Stimulated activated CD4-positive, alpha-beta T cell treated with anti-CD3 and anti-CD28 coated beads, Interleukin-4, amount 100 ng/mL, for 4 hours (primary cell): Measurements from ENCODE around the gene C1orf210.

ENCODE experiments used
- DNase-seq, 2 experiments: peaks; one replicate each; pipeline ENCODE4 v3.0.0-alpha.2; 2020

Gene C1orf210

DNA sequence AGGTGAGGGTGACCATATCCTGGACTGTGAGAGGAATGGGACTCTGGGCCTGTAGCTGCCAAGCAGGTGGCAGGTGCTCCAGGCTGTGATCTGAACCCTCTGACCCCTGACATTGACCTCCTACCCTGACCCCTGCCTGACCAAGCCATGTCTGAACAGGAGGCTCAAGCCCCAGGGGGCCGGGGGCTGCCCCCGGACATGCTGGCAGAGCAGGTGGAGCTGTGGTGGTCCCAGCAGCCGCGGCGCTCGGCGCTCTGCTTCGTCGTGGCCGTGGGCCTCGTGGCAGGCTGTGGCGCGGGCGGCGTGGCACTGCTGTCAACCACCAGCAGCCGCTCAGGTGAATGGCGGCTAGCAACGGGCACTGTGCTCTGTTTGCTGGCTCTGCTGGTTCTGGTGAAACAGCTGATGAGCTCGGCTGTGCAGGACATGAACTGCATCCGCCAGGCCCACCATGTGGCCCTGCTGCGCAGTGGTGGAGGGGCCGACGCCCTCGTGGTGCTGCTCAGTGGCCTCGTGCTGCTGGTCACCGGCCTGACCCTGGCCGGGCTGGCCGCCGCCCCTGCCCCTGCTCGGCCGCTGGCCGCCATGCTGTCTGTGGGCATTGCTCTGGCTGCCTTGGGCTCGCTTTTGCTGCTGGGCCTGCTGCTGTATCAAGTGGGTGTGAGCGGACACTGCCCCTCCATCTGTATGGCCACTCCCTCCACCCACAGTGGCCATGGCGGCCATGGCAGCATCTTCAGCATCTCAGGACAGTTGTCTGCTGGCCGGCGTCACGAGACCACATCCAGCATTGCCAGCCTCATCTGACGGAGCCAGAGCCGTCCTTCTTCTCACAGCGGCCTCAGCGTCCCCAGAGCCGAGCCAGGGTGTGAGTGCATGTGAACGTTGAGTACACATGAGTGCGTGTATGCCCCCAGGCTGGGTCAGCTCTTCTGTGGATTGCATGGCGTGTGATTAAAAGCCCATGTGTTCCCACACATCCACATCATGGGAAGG lies 12.5 kb downstream of the C1orf210 start:
- no peak for DNase-seq

DNA sequence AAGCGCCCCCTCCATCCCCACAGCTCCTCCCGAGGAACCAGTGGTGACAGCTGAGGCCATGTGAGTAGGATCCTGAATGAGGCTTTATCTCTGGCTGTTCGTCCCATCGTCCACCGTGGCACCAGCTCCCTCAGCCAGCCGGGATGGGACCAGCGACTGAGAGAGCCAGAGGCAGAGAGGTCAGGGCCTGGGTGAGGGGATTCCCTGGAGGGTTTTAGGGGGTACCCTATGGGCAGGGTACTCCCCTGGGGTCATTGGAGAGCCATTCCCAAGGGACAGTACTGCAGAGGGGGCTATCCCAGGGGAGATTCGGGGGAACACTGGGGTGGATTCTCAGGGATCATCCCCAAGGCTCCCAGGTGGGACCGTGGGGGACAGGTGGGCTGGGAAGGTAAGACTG lies 13.2 kb downstream of the C1orf210 start:
- DNase-seq, result no peak

DNA sequence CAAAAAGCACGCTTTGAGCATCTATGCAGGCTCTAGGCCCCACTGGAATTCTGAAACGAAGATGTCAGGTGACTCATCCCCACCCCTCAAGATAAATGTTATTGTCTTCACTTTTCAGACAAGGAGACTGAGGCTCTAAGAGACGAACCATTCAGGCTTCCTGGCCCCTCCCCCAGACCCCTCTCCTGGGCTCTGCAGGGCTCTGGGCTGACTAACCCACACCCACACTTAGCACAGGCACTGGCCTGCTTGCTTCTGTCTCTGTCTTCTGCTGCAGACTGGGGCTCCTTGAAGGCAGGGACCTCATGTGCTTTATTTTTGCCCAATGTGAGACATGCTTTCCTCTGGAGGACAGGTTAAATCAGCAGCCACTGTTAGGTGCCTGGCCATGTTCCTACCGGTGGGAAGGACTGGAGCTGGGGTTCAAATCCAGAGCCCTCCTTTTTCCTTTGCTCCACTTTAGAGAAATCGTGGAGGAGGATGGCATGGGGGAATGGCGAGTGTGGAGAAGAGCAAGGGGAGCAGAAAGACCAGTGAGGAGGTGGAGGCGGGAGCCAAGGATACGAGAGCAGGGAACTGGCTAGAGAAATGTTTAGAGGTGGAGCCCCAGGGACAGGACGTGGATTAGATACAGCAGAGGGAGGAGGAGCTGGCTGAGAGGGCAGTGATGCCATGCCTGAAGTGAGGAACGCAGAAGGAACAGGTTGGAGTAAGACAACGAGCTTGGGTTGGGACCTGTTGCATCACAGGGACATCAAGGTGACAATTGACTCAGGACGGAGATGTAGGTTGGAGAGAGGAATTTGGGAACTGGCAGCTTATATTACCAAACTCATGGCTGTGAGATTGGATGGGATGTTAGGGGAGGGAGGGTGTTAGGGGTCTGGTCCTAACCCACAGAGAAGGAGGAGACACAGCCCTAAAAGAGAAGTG lies 13.9 kb downstream of the C1orf210 start:
- DNase-seq, result no peak

DNA sequence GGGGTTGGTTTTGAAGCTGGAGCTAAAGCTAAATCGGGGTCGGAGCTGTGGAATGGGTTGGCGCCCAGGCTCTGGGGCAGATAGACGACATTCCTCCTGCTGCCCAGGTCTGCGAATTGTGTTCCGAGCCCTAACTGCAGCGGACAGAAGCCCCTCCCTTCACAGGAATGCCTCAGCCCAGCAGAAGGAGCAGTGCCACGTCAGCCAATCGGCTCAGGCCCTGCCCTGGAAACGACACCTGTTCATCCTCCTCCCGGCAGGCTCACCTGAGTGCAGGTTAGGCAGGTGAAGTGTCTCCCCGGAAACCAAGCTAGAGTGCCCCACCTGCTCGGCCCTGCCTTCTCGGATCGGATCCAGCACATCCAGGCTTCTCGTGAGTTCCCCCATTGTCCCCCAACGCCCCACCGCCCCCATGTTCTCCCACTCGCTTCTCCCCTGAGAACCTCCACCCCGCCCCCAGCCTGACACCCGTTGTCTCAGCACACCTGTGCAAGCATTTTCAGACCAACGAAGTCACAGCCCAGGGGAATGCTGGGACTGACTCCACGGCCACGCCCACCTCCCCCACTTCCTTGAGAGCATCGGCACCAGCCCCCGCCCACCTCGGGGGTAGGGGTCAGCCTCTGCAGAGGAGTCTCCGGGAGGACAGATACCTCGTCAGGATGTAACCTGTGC lies 14.8 kb downstream of the C1orf210 start:
- DNase-seq, result peak; percentile 11 to 15

DNA sequence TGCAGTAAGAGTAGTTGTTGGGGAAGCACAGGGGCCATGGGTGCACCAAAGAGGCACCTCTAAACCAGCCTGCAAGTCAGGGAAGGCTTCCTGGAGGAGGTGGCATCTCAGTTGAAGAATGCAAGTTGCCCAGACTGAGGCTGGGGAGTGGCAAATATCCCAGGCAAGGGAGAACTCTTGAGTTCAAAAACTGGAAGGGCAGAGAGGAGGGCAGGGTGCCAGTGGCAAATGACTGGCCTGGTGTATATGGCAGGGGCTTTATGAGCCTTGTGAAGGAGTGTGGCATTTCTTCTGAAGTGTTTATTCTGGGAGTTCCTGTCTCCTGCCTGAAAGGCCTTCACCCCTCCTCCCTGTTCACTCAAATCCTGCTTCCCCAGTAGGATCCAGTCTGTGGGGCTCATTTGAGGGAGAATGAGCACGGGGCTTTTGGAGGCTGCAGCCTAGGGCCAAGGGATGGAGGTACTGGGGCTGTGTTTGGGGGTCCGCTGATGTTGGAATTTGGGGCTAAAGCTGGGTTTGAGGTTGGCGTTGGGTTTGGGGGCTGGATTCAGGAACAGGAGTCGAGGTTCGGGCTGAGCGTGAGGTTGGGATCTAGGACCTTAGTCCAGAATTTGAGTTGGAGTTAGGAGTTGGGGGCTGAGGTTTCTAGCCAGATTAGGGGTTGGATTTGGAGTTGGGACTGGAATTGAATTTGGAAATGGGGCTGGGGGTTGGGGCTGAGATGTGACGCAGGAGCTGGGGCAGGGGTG lies 15.6 kb downstream of the C1orf210 start, which contains the start of gene TMEM125:
Gene TMEM125, plus strand, starts transcription at position 357 of the 749 bp plus-strand sequence. CDS start 2,740 bp downstream, outside the sequence.
- DNase-seq, result no peak

DNA sequence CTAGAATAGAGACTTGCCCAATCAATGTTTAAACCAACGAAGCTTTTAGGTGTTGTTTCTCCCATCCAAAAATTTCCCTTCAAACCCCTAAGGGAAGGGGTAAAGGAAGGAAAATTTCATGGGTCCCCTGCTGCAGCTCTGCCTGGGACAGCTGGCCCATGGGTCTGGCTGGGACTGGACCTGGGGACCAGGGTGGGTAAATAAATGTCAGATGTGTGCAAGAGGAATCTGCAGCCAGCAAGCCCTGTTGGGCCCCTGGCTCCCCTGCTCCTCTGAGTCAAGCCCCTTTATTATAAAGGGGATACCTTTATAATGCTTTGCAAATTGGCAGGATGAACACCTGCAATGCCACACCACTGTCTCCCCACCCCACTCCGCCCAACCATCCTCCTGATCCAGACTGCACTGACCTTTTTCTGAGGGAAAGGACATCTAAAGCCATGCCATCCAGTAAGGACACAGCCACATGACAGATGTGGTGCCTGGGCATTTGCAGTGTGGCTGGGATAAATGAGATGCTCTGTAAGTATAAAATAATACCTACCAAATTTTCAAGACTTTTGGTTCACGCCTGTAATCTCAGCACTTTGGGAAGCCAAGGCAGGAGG lies 17.5 kb downstream of the C1orf210 start:
- DNase-seq, result no peak

DNA sequence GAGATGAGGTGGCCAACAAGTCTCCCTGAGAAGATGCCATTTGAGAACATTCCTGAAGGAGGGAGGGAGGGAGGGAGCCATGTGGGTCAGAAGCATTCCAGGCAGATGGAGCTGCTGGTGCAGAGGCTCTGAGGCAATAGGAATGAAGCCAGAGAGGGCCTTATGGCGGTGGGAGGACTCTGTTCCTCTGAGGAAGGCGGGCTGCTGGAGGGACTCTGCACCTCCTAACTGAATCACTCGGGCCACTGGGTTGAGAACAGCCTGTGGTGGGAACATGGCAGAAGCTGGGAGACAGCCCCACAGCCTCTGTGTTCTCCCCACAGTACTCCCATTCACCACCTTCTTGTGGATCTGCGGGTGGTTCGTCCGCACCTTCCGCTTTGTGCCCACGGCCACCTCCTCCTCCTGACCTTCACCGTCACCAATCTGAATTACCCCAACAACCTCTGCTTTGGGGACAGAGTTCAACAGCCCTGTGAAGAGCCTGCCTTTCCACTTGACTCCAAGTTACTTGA lies 18.0 kb downstream of the C1orf210 start:
- no peak for DNase-seq

DNA sequence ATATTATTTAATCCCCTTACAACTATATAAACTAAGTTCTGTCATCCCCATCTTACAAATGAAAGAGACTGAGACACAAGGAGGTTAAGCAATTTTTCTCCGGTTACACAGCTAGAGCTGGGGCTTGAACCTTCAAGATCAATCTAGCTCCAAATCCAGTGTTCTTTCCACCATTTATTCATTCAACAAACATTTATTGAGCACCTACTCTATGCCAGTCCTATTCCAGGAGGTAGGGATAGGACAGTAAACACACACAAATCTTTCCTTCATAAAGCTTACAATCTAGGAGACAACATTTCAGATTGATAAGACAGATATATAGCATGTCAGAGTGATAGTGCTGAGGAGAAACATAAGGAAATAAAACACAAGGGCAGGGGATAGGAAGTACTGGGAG lies 18.5 kb downstream of the C1orf210 start:
- DNase-seq, result no peak

DNA sequence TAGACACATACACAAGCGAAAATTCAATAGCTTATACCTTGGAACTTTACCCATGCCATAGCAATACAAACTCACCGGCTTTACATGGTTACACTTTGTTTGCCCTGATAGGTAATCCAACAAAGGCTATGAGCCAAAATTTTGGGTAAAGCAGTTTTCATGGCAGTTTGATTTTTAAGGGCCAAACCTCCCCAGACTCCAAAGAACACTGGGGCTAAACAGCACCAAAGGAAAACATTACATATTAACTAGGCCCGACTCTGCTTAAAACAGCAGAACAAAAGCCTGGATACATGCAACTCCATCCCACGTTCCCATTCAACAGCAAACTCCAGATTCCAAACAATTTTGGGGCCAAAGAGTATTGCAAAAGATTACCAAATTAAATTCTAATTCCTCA lies 19.9 kb downstream of the C1orf210 start:
- DNase-seq, result no peak

DNA sequence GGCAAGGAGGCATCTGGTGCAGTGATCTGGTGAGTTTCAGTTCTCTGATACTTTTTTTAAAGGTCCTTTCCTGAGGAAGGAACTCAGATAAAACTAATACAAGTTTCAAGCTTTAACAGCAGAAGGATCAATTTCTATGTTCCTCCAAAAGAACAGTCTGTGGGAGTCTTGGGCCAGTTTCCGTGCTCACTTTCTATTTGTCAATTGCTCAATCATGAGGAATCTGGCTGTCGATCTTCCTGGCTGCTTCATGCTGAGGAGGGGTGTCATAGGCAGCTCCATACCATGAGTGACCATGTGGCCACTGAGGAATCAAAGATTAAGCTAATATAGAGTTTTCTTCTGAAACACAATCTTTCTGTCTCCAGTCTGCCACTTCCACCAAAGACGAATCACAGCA lies 27.0 kb downstream of the C1orf210 start:
- DNase-seq, result no peak

DNA sequence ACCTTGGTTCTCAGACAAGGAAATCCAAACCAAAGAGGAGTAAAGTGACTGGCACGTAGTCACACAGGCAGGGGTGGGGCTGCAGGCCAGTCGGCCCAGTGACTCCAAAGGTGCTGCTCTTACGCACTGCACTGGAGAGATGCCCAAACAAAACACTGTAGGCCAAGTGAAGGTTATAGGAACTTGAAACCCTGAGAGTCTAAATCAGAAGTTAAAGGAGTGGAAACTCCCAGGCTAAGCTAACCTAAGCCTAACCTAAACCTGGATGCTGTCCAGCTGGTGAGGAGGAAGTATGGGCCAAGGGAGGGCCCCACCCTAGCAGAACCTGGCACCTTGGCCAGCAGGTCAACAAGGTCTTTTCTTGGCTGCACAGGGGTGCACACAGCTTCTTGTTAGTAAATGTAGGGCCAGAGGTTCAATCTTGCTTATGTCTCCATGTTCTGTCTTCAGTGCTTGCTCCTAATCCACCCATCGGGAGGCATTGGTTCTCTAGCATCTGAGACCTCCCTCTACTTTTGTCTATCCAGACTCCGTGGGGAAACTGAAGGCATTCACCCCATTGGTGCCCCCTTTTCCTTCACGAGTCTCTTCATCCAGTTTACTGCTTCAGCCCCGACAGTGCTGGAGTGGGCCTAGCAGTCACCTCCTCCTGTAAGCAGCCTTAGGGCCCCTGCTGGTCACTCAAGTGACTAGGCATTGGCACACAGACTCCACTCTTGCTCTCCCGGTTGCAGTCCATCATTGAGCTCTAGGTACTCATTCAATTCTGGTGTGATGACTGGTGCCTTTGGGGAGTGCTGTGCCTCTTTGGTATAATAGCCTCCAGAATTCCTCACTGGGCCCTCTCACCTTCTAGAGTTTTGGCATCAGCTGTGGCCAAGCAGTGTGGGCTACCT lies 28.5 kb downstream of the C1orf210 start:
- no peak for DNase-seq

DNA sequence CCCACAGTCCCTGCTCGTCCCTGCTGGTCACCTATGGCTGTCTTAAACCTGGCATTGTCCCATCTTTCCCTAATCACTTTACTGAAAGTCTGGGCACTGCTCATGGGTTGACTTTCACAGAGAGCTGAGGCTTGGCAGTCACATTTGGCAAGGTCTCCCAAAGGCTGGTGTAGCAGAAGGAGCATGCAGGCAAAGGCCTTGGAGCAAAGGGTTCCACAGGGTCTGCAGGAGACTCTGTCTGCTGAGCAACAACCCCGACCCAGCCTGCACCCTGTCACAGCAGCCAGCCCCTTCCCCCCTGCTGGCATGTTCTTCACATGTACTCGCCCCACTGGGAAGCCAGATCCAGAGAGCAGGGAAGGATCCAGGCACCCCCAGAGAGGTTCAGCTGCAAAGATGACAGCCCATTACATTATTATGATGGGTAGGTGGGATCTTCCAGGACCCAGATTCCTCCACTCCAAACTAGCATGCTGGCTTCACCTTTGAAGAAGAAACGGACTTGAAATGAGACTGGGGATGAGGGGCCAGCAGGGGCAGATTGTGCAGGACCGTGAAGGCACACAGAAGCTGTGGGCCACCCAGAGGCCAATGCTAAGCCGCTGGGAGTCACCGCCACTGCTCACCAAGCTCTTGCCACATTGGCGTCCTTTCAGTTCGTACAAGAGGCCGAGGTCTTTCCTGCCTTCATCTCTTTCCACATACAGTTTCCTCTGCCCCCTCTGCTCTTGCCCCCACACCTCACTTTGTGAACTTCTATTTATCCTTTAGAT lies 29.8 kb downstream of the C1orf210 start:
- DNase-seq, result no peak

DNA sequence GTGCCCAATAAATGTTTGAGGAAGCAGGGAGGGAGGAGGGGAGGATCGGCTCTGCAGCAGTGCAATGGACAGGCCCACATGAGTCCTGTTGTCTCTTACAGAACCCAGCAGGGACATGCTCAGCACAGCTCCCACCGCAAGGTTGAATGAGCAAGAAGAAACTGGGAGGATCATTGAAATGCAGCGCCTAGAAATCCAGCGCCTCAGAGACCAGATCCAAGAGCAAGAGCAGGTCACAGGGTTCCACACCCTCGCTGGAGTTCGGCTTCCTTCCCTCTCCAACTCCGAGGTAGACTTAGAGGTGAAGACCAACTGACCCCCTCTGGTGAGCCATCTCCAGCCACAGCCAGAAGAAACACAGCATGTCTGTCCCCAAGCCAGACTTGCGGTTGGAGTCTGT lies 31.5 kb downstream of the C1orf210 start:
- DNase-seq, result no peak

DNA sequence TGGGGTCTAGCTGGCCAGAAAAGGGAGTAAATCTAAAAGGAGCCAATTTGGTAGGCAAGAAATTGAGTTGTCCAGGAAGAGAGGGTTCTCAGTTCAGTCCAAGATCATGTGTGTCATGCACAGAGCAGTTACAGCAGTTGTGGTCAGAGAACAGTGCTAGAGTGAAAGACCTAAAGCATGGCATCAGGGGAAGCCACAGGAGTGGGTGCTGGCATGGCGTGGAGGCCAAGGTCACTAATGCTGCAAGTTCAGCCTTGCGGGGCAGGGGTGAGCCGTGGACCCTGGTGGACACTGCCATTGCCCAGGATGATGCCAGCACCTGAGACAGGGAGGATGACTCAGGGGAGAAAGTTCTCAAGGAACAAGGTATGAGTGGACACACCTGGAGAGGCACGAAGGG lies 32.2 kb downstream of the C1orf210 start:
- no peak for DNase-seq

DNA sequence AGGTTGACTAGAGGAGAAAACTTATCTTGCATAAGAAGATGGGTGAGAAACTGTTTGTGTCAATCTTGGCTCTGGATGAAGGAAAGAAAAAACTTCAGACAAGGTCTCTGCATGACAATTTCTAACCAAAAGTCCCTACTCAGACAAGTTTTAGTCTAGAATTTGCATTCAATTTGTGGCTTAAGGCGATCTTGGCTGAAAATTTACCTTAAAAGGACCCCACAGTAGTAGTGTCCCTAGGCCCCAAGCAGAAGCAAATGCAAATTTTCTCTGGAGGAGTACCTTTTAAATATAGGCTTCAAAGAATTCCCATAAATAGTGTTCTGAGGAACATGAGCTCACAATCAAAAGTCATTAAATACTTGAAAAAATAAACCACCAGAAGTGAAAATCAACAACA lies 33.2 kb downstream of the C1orf210 start:
- no peak for DNase-seq

DNA sequence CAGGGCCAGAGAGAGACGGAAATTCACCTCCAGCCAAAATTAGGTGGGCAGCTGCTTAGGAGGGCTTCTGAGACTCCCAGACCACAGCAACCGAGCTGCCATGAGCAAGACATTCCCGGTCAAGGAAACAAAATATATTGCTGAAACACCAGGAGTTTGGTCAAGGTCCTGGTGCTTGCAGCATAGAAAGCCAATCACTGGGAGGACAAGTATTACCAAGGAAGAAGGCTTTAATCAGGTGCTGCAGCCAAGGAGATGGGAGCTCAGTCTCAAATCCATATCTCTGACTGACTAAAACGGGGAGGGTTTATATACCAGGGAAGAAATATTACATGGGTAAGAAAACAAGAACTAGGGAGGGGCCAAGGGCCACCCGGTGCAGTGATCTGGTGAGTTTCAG lies 34.4 kb downstream of the C1orf210 start:
- DNase-seq, result no peak

DNA sequence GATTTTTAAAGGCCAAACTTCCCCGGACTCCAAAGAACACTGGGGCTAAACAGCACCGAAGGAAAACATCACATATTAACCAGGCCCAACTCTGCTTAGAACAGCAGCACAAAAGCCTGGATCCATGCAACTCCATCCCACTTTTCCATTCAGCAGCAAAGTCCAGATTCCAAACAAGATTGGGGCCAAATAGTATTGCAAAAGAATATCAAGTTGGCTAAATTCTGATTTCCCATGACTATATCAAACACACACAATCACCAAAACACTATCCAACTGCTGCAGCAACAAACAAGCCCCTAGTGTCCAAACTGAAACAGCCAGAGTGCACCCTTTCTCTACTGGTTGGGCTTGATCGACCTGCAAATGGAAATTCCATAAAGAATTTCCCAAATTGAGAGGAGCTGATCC lies 35.0 kb downstream of the C1orf210 start:
- DNase-seq, result no peak

DNA sequence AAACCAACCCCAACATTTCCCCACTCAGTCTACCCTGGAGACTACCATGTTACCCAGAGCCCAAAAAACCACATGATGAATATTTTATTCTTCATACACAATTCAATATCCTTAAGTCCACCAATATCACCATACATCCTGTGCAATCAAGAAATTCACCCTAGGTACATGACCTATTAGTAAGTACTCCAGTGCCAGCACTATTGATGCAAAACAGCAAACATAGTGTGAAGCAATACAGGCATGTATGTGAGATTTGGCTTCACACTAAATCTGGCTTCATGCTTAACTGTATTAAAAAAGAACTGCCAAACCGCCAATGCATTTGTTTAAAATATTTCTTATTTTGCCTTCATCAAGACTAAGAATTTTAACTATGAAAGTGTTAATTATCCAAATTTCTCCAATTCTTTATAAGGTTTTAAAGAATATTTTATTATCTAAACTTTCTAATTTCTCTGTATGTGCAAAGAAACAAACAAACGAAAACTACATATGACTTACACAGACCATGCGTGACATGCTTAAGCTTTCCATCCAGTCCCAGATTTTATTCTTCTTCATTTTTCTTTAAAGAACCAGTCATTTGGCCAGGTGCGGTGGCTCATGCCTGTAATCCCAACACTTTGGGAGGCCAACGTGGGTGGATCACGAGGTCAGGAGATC lies 38.0 kb downstream of the C1orf210 start:
- DNase-seq, result no peak
